WI38 (cell line): ENCODE data around the gene HIPK4.

Experiments used
- H3K4me3 ChIP-seq: 2 replicates; pipeline ENCODE4 v1.5.1; 2011; ENCODE audit warnings: low read depth, mild to moderate bottlenecking, control low read depth, low read length
- TF ChIP-seq, protein P1 (sequence below): IDR thresholded peaks from 2 replicates; pipeline ENCODE4 v1.5.1; 2012; ENCODE audit warnings: low read depth, mild to moderate bottlenecking, control low read depth, low read length

HIPK4 gene

DNA sequence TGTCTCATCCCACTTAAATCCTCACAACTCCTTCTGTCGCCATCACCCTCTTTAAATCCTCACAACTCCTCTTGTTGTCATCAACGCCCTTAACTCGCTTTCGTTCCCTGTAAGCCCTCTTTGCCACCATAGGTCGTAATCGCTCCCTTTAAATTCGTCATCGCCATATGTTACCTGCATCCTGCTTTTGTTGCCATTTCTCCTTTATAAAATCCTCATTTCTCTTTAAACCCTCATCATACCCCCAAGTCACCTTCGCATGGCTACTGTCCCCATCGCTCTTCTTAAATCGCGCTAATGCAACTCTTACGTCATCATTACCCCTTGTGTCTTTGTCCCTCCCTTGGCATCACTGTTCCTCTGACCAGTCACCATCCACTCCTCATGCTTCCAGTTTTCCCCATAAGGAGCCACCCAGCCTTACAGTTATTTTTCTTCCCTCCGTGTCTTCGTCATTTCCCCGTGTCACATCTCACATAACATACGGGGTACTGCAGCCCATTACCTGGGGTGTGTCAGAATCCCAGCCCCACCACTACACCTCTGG is 40.9 kb downstream of the HIPK4 start:
- peak overlapping the region; percentile 88 for H3K4me3 ChIP-seq
- TF ChIP-seq, protein P1, sequence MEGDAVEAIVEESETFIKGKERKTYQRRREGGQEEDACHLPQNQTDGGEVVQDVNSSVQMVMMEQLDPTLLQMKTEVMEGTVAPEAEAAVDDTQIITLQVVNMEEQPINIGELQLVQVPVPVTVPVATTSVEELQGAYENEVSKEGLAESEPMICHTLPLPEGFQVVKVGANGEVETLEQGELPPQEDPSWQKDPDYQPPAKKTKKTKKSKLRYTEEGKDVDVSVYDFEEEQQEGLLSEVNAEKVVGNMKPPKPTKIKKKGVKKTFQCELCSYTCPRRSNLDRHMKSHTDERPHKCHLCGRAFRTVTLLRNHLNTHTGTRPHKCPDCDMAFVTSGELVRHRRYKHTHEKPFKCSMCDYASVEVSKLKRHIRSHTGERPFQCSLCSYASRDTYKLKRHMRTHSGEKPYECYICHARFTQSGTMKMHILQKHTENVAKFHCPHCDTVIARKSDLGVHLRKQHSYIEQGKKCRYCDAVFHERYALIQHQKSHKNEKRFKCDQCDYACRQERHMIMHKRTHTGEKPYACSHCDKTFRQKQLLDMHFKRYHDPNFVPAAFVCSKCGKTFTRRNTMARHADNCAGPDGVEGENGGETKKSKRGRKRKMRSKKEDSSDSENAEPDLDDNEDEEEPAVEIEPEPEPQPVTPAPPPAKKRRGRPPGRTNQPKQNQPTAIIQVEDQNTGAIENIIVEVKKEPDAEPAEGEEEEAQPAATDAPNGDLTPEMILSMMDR: no peak

DNA sequence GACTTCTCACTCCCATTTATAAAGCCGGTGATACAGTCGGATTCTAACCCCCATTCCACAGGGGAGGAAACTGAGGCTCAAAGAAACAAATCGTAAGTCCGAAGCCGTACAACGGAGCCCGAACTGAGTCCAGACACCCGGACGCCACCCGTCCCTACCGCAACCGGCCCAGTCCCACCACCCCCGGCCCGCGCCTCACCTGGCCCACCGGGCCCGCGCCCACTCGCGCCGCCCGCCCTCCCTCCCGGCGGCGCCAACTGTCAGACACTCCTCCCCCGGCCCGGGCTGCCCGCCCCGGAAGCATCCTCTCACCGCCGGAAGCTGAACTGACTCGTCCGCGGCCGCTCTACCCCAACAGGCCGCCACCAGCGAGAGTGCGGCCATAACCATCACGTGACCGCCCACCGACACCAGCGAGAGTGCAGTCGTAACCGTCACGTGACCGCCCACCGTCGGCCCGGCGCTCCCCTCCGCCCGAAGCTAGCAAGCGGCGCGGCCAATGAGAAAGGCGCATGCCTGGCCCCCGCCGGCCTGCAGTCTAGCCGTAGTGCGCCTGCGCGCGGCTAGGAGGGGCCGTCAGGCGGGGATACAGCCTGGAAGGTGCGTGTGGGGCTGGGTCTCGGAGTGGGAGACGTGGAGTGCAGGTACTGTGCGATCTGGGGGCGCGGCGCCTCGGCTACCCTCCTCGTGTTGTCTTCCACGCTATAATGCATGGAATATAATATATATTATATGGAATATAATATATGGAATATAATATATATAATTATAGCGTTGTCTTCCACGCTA is 41.7 kb downstream of the HIPK4 start, which contains the start of the genes C19orf47 and PLD3:
Gene C19orf47, minus strand, starts transcription at position 273 of the 789 bp plus-strand sequence. CDS start 6,540 bp downstream, outside the sequence.
Gene PLD3, plus strand, starts transcription at position 571 of the 789 bp plus-strand sequence. CDS start 17,789 bp downstream, outside the sequence.
- peak within 1 kb of the TSS; percentile 88 for H3K4me3 ChIP-seq
- TF ChIP-seq, protein P1: no peak

DNA sequence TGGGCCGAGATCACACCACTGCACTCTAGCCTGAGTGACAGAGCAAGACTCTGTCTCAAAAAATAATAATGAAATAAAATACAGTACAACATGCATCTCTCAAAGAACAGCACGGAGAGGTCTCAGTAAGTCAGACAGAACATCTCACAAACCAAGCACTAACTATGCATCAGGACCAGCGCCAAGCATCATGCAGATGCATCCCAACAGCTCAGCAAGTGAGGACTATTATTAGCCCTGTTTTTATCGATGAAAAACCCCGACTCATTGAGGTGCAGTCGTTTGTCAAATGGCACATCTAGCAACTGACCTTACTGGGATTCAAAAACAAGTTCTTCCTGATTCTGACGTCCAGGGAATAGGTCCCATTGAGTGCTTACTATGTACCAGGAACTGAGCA is 45.6 kb downstream of the HIPK4 start:
- H3K4me3 ChIP-seq: no peak overlapping the region
- TF ChIP-seq, protein P1: no peak

DNA sequence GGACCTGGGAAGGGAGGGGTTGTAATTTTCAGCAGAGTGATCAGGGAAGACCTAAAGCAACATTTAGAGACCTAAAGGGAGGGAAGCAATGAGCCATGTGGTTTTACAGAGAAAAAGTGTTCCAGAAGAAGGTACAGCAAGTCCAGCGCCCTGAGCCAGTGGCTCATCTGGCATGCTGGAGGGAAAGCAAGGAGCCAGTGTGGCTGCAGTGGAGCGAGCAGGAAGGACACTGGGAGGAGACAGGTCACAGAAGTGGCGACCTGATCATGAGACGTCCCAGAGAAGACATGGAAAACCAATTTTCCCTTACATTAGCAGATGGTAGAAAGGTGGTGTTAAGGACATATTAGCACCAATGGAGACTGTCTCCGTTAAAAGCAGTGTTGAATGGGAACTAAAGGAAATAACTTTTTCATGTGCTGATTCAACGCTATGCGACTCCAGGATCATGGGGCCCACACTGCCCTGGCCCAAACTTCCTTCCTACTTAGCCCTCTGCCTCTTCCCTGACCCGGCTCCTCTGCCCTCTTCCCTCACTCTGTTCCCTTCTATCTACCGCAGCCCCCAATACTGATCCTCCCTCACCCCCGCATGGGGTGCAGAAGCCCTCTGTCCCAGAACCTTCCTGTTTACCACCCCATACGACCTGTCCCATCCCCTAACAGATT is 47.2 kb downstream of the HIPK4 start:
- no peak overlapping the region for H3K4me3 ChIP-seq
- TF ChIP-seq, protein P1: no peak

DNA sequence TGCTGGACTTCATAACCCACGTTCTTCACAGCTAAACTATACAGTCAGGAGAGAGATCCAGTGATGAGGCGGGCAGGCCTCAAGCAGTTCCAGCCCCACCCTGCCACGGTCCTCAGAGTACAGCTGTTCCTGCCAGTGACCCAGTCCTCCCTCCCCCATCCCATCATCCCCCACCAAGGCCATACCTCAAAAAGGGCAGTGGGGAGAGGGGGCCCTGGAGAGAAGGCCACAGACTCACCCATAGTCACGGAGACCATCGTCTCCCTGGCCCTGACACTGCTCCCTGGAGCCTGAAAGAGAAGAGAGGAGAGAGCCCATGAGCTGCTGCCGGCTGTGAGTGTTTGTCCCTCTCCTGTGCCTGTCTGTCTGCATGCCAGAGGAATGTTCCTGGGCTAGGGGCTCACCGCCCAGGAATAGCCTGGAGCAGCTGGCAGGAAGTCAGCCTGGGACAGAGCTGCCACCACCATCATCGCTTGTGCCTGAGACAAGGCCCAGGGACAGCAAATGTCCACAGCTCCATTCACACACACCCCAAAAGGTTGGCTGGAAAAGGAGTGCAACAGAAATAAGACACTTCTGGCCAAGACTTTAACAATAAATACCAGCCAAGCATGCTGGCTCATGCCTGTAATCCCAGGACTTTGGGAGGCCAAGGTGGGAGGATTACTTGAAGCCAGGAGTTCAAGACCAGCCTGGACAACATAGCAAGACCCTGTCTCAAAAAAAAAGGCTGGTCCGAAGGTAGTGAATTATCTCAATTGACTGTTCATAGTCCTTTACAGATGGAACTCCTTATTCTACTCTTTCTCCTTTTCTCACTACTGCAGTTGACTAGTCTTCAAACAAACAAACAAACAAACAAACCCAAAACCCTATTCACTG is 48.1 kb downstream of the HIPK4 start:
- no peak overlapping the region for H3K4me3 ChIP-seq
- TF ChIP-seq, protein P1: no peak

DNA sequence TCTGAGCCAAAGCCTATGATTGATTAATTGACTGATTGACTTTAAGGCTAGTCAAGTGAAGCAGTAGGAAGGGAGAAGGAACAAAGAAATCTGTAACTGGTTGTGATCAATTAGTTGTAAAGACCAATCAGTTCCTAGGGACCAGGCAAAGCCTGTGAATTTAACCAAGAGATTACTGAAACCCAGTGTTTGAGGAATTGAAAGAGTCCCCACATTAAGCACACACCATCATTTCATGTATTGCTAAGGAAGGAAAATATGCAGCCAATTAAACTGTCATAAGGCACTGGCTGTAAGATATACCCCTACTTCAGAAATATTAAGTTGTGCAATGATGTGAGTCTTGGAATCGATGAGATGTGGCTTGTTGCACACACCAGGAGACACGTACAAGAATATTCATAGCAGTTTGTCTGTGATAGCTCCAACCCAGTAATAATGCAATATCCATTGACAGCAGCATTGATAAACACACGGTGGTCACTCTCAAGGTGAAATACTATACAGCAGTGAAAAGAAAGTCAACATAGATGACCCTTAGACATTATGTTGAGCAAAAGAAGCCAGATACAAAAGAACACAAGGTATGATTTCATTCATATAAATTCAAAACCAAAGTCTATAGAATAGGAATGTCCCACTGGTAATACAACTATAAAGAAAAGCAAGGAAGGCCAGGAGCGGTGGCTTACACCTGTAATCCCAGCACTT is 50.8 kb downstream of the HIPK4 start:
- no peak overlapping the region for H3K4me3 ChIP-seq
- TF ChIP-seq, protein P1: no peak
